Trophoblast cell (in vitro differentiated cells and primary cell): ENCODE data around the gene LPCAT1.
A peak's percentile ranks its signal among the peaks of the same experiment; 100 is the strongest.

ENCODE experiments used
- DNase-seq, 2 donors: peaks; one replicate each; pipeline ENCODE4 v3.0.0-alpha.2; 2016
- H2AFZ ChIP-seq: 2 replicates; pipeline ENCODE4 v1.6.1; 2013; ENCODE audit warnings: low read length, moderate library complexity, mild to moderate bottlenecking; ENCODE audit not compliant: insufficient read depth, poor library complexity
- H2AK5ac ChIP-seq: 2 replicates; pipeline ENCODE4 v1.6.1; 2013; ENCODE audit warnings: mild to moderate bottlenecking, low read length
- H2BK120ac ChIP-seq: 2 replicates; pipeline ENCODE4 v1.6.1; 2013; ENCODE audit warnings: low read length, mild to moderate bottlenecking, moderate library complexity; ENCODE audit not compliant: insufficient read depth, poor library complexity
- H2BK12ac ChIP-seq: 2 replicates; pipeline ENCODE4 v1.6.1; 2013; ENCODE audit warnings: mild to moderate bottlenecking, low read length, moderate library complexity
- H2BK5ac ChIP-seq: 2 replicates; pipeline ENCODE4 v1.6.1; 2013; ENCODE audit warnings: low read length, low read depth, moderate library complexity, mild to moderate bottlenecking; ENCODE audit not compliant: poor library complexity
- H3K14ac ChIP-seq: 2 replicates; pipeline ENCODE4 v1.6.1; 2013; ENCODE audit warnings: mild to moderate bottlenecking, low read length
- H3K18ac ChIP-seq: 2 replicates; pipeline ENCODE4 v1.6.1; 2013; ENCODE audit warnings: mild to moderate bottlenecking, low read length
- H3K23ac ChIP-seq: 2 replicates; pipeline ENCODE4 v1.6.1; 2013; ENCODE audit warnings: low read length
- H3K27ac ChIP-seq: 2 replicates; pipeline ENCODE4 v1.5.1; 2013; ENCODE audit warnings: low read depth, mild to moderate bottlenecking, inconsistent platforms, low read length, moderate library complexity
- H3K27me3 ChIP-seq: 2 replicates; pipeline ENCODE4 v1.6.1; 2013; ENCODE audit warnings: inconsistent platforms, mild to moderate bottlenecking, low read length, moderate library complexity; ENCODE audit not compliant: insufficient read depth
- H3K36me3 ChIP-seq, 2 experiments: 1 replicate in 1 of 2; 2 replicates in 1 of 2; pipeline ENCODE4 v1.6.1; 2013; ENCODE audit warnings: low read length in 2 of 2, mild to moderate bottlenecking in 2 of 2, moderate library complexity in 1 of 2; ENCODE audit not compliant: insufficient read depth in 2 of 2, control insufficient read depth in 1 of 2
- H3K4ac ChIP-seq: 2 replicates; pipeline ENCODE4 v1.6.1; 2013; ENCODE audit warnings: low read depth, mild to moderate bottlenecking, low read length, moderate library complexity
- H3K4me1 ChIP-seq, 2 experiments: 1 replicate in 1 of 2; 2 replicates in 1 of 2; pipeline ENCODE4 v1.6.1; 2013; ENCODE audit warnings: low read length in 2 of 2, mild to moderate bottlenecking in 2 of 2, moderate library complexity in 1 of 2; ENCODE audit not compliant: insufficient read depth in 2 of 2, control insufficient read depth in 1 of 2
- H3K4me2 ChIP-seq: 2 replicates; pipeline ENCODE4 v1.6.1; 2013; ENCODE audit warnings: inconsistent platforms, mild to moderate bottlenecking, low read length, moderate library complexity
- H3K4me3 ChIP-seq: 2 replicates; pipeline ENCODE4 v1.5.1; 2013; ENCODE audit warnings: mild to moderate bottlenecking, low read depth, low read length, inconsistent platforms
- H3K79me1 ChIP-seq: one replicate; pipeline ENCODE4 v1.6.1; 2013; ENCODE audit warnings: low read length
- H3K79me2 ChIP-seq: 2 replicates; pipeline ENCODE4 v1.6.1; 2013; ENCODE audit warnings: low read length, mild to moderate bottlenecking; ENCODE audit not compliant: control insufficient read depth, insufficient read depth, poor library complexity
- H3K9ac ChIP-seq: 2 replicates; pipeline ENCODE4 v1.6.1; 2013; ENCODE audit warnings: mild to moderate bottlenecking, low read length
- H3K9me3 ChIP-seq: 2 replicates; pipeline ENCODE4 v1.6.1; 2013; ENCODE audit warnings: low read depth, mild to moderate bottlenecking, control low read depth, inconsistent platforms, low read length; ENCODE audit not compliant: insufficient read depth
- H4K12ac ChIP-seq: 2 replicates; pipeline ENCODE4 v1.6.1; 2013; ENCODE audit warnings: low read depth, mild to moderate bottlenecking, low read length, moderate library complexity
- H4K8ac ChIP-seq: 2 replicates; pipeline ENCODE4 v1.6.1; 2013; ENCODE audit warnings: low read depth, mild to moderate bottlenecking, low read length, moderate library complexity
- H4K91ac ChIP-seq: one replicate; pipeline ENCODE4 v1.6.1; 2013; ENCODE audit warnings: low read depth, mild to moderate bottlenecking, low read length, moderate library complexity
- WGBS: extraction: QIAGEN DNeasy Blood & Tissue Kit; methylation state at CpG from one replicate; pipeline ENCODE4 v1.1.7; 2013; ENCODE audit warnings: missing lambda C conversion rate; ENCODE audit not compliant: insufficient read length, insufficient coverage; ENCODE audit errors: extremely low coverage; 5-methylcytosine and 5-hydroxymethylcytosine counted together

LPCAT1 gene

GRCh38 chr5:1555808-1556731 is 32.3 kb upstream of the LPCAT1 start:
- H3K79me1 ChIP-seq: no peaks in the 10 kb centered on the region
- H3K18ac ChIP-seq: no peak overlapping the region
- H3K9me3 ChIP-seq: no peaks in the 10 kb centered on the region
- no peak overlapping the region for H3K4ac ChIP-seq
- no peak overlapping the region for H3K4me2 ChIP-seq
- no peak overlapping the region for H3K9ac ChIP-seq
- no peak overlapping the region for H3K27ac ChIP-seq
- H2AFZ ChIP-seq: no peak overlapping the region
- DNase-seq: no peak
- no peak overlapping the region for H4K8ac ChIP-seq
- no peak overlapping the region for H2AK5ac ChIP-seq
- H4K12ac ChIP-seq: no peak overlapping the region
- H3K14ac ChIP-seq: no peak overlapping the region
- no peak overlapping the region for H2BK12ac ChIP-seq
- H3K36me3 ChIP-seq: no peaks in the 10 kb centered on the region
- H4K91ac ChIP-seq: no peak overlapping the region
- H2BK5ac ChIP-seq: no peak overlapping the region
- H3K4me1 ChIP-seq: no peaks in the 10 kb centered on the region
- H3K79me2 ChIP-seq: no peaks in the 10 kb centered on the region
- no peak overlapping the region for H3K4me3 ChIP-seq
- no peaks in the 10 kb centered on the region for H3K27me3 ChIP-seq
- no peak overlapping the region for H3K23ac ChIP-seq
- WGBS: no CpG with 5 or more reads among the region's 26 CpGs
- H2BK120ac ChIP-seq: no peak overlapping the region

GRCh38 chr5:1555011-1555807 is 31.4 kb upstream of the LPCAT1 start:
- Histone ChIP-seq H3K23ac (no peak overlapping the region), H3K4ac (no peak overlapping the region), H2BK12ac (no peak overlapping the region), H2AK5ac (no peak overlapping the region), H4K12ac (no peak overlapping the region), H3K9me3 (no peaks in the 10 kb centered on the region), H4K8ac (no peak overlapping the region), H4K91ac (no peak overlapping the region), H3K27me3 (no peaks in the 10 kb centered on the region), H3K4me3 (no peak overlapping the region), H2BK5ac (no peak overlapping the region), H3K79me1 (no peaks in the 10 kb centered on the region), H3K4me1 (no peaks in the 10 kb centered on the region), H2AFZ (no peak overlapping the region), H3K4me2 (no peak overlapping the region), H3K18ac (no peak overlapping the region), H3K27ac (no peak overlapping the region), H2BK120ac (no peak overlapping the region), H3K36me3 (no peaks in the 10 kb centered on the region), H3K79me2 (no peaks in the 10 kb centered on the region), H3K14ac (no peak overlapping the region), H3K9ac (no peak overlapping the region)
- no CpG with 5 or more reads among the region's 28 CpGs for WGBS
- DNase-seq: peak in 1 of 2 donors; percentile 26

- no peaks in the 10 kb centered on the region for H3K27me3 ChIP-seq
- H3K4ac ChIP-seq: no peak overlapping the region
- no peak overlapping the region for H3K14ac ChIP-seq
- H3K4me1 ChIP-seq: no peaks in the 10 kb centered on the region
- H2BK5ac ChIP-seq: no peak overlapping the region
- H2AK5ac ChIP-seq: no peak overlapping the region
- H3K18ac ChIP-seq: no peak overlapping the region
- WGBS: no CpG with 5 or more reads among the region's 11 CpGs
- H2BK12ac ChIP-seq: no peak overlapping the region
- H3K79me2 ChIP-seq: no peaks in the 10 kb centered on the region
- H4K12ac ChIP-seq: no peak overlapping the region
- H3K23ac ChIP-seq: no peak overlapping the region
- no peak overlapping the region for H2BK120ac ChIP-seq
- H3K27ac ChIP-seq: no peak overlapping the region
- H3K36me3 ChIP-seq: no peaks in the 10 kb centered on the region
- no peak overlapping the region for H2AFZ ChIP-seq
- DNase-seq: no peak
- H3K79me1 ChIP-seq: no peaks in the 10 kb centered on the region
- no peak overlapping the region for H3K4me2 ChIP-seq
- no peak overlapping the region for H4K91ac ChIP-seq
- H3K9me3 ChIP-seq: no peaks in the 10 kb centered on the region
- H3K9ac ChIP-seq: no peak overlapping the region
- H3K4me3 ChIP-seq: no peak overlapping the region
- H4K8ac ChIP-seq: no peak overlapping the region
These were observed 30.7 kb upstream of the LPCAT1 start for GRCh38 chr5:1554410-1554967.

GRCh38 chr5:1553539-1554409 is 30.0 kb upstream of the LPCAT1 start:
- H3K14ac ChIP-seq: no peak overlapping the region
- no peak overlapping the region for H3K9ac ChIP-seq
- H4K12ac ChIP-seq: no peak overlapping the region
- H4K91ac ChIP-seq: no peak overlapping the region
- H3K4ac ChIP-seq: no peak overlapping the region
- no peaks in the 10 kb centered on the region for H3K27me3 ChIP-seq
- H2BK12ac ChIP-seq: no peak overlapping the region
- H3K79me2 ChIP-seq: no peaks in the 10 kb centered on the region
- H3K9me3 ChIP-seq: no peaks in the 10 kb centered on the region
- no peak overlapping the region for H3K4me3 ChIP-seq
- H3K18ac ChIP-seq: no peak overlapping the region
- H3K27ac ChIP-seq: no peak overlapping the region
- no peak for DNase-seq
- no peak overlapping the region for H2AK5ac ChIP-seq
- H3K23ac ChIP-seq: no peak overlapping the region
- no peak overlapping the region for H3K4me2 ChIP-seq
- no peak overlapping the region for H2BK120ac ChIP-seq
- WGBS: no CpG with 5 or more reads among the region's 21 CpGs
- H3K4me1 ChIP-seq: peaks cover 2 to 3% of the 10 kb centered on the region in 2 experiments
- no peak overlapping the region for H2BK5ac ChIP-seq
- no peak overlapping the region for H4K8ac ChIP-seq
- no peak overlapping the region for H2AFZ ChIP-seq
- no peaks in the 10 kb centered on the region for H3K79me1 ChIP-seq
- H3K36me3 ChIP-seq: no peaks in the 10 kb centered on the region
